HG03135 (cell line): ENCODE data around the gene CPNE4.

Source experiments
- ATAC-seq: cut with Tn5 transposase; IDR thresholded peaks from one replicate; pipeline ENCODE4 v1.9.1; 2021; ENCODE audit warnings: mild to moderate bottlenecking, moderate library complexity; ENCODE audit not compliant: unreplicated experiment

CPNE4 gene

GRCh38 chr3:132017137-132017536 is 17.7 kb downstream of the CPNE4 start:
- ATAC-seq: no peak

- ATAC-seq: no peak
These were observed 18.5 kb downstream of the CPNE4 start for GRCh38 chr3:132016061-132017041.

GRCh38 chr3:132014105-132014504 is 20.7 kb downstream of the CPNE4 start:
- ATAC-seq: no peak

- ATAC-seq: no peak
These were observed 25.6 kb downstream of the CPNE4 start for GRCh38 chr3:132009241-132009640.

- ATAC-seq: no peak
These were observed 26.0 kb downstream of the CPNE4 start for GRCh38 chr3:132008837-132009236.

- no peak for ATAC-seq
These were observed 27.2 kb downstream of the CPNE4 start for GRCh38 chr3:132007617-132008016.

GRCh38 chr3:132006605-132007204 is 28.1 kb downstream of the CPNE4 start:
- ATAC-seq: no peak

- no peak for ATAC-seq
These were observed 30.2 kb downstream of the CPNE4 start for GRCh38 chr3:132004571-132004970.

GRCh38 chr3:132003685-132004084 is 31.1 kb downstream of the CPNE4 start:
- no peak for ATAC-seq

- ATAC-seq: no peak
These were observed 32.8 kb downstream of the CPNE4 start for GRCh38 chr3:132001999-132002398.

GRCh38 chr3:132001036-132001435 is 33.8 kb downstream of the CPNE4 start:
- no peak for ATAC-seq

GRCh38 chr3:131998027-131998426 is 36.8 kb downstream of the CPNE4 start:
- no peak for ATAC-seq

GRCh38 chr3:131995891-131996290 is 38.9 kb downstream of the CPNE4 start:
- no peak for ATAC-seq

GRCh38 chr3:131989318-131989717 is 45.5 kb downstream of the CPNE4 start:
- no peak for ATAC-seq

GRCh38 chr3:131988209-131988608 is 46.6 kb downstream of the CPNE4 start:
- no peak for ATAC-seq

GRCh38 chr3:131983689-131984088 is 51.1 kb downstream of the CPNE4 start:
- no peak for ATAC-seq

GRCh38 chr3:131981323-131981722 is 53.5 kb downstream of the CPNE4 start:
- no peak for ATAC-seq

- no peak for ATAC-seq
These were observed 58.4 kb downstream of the CPNE4 start for GRCh38 chr3:131976448-131976847.

GRCh38 chr3:131975047-131975446 is 59.8 kb downstream of the CPNE4 start:
- no peak for ATAC-seq

- ATAC-seq: no peak
These were observed 61.1 kb downstream of the CPNE4 start for GRCh38 chr3:131973731-131974130.

GRCh38 chr3:131972550-131972949 is 62.3 kb downstream of the CPNE4 start:
- ATAC-seq: no peak

GRCh38 chr3:131972091-131972490 is 62.7 kb downstream of the CPNE4 start:
- ATAC-seq: no peak
